ENCODE results near the gene ZBTB5.

Gene ZBTB5

DNA sequence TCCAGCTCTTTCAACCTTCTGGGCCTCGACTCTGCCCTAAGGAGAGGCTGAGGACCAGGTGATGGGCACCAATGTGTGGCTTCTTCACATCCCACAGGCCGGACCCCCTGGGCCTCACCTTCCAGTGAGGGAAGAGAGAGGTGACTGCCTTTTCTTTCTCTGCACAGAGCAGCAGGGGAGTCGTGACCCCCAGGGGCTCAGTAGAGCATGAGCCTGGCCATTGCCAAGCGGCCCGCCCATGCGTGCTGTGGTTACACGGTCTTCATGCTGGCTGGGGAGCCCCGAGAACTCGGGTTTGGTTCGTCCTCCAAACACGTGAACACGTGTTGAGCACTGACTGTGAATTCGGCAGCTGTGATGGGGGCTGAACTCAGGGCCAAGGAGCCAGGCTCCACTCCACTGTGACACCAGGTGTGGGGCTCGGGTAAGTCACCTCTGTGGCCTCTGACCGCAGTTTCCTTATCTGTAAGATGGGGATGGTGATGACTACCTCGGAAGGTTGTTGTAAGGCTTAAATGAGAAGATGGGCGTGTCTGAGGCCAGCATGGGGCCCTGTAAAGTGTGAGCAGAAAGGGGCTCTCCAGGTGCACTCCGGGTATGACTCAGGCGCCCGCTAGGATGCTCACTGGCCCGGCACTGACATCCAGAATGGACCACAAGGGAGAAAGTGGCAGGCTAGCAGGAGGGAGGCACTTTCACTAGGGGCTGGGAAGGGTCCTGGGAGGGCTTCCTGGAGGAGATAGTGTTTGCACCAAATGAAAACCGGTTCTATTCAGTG is 56.1 kb downstream of the ZBTB5 start:
- Histone ChIP-seq H3K4me3 (no peak overlapping the region), H3K27ac (no peak overlapping the region)
- TF ChIP-seq, protein P1, sequence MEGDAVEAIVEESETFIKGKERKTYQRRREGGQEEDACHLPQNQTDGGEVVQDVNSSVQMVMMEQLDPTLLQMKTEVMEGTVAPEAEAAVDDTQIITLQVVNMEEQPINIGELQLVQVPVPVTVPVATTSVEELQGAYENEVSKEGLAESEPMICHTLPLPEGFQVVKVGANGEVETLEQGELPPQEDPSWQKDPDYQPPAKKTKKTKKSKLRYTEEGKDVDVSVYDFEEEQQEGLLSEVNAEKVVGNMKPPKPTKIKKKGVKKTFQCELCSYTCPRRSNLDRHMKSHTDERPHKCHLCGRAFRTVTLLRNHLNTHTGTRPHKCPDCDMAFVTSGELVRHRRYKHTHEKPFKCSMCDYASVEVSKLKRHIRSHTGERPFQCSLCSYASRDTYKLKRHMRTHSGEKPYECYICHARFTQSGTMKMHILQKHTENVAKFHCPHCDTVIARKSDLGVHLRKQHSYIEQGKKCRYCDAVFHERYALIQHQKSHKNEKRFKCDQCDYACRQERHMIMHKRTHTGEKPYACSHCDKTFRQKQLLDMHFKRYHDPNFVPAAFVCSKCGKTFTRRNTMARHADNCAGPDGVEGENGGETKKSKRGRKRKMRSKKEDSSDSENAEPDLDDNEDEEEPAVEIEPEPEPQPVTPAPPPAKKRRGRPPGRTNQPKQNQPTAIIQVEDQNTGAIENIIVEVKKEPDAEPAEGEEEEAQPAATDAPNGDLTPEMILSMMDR (IDR thresholded peaks at IDR 0.05), result no peak
- DNase-seq (ENCODE audit: low spot score), result no peak

DNA sequence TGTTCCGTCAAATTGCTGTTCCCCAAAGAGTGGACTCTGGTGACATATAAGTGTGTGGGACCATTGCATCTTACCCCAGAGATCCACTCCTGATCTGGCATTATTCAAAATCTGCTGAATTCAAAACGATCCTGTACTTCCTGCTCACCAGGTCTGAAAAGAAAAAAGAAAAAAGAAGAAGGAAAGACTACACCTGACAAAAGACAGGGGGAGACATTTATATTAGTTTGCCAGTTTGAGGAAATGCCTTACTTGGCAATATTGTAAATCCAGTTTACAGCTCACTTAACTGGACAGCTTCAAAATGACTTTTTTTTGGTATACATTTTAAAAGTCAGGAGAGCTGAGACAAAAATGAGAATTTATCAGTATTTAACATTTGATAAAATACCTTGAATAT is 57.8 kb downstream of the ZBTB5 start:
- DNase-seq (ENCODE audit: low spot score), result no peak
- Histone ChIP-seq H3K4me3 (no peak overlapping the region), H3K27ac (no peak overlapping the region)
- TF ChIP-seq, protein P1 (IDR thresholded peaks at IDR 0.05), result no peak

DNA sequence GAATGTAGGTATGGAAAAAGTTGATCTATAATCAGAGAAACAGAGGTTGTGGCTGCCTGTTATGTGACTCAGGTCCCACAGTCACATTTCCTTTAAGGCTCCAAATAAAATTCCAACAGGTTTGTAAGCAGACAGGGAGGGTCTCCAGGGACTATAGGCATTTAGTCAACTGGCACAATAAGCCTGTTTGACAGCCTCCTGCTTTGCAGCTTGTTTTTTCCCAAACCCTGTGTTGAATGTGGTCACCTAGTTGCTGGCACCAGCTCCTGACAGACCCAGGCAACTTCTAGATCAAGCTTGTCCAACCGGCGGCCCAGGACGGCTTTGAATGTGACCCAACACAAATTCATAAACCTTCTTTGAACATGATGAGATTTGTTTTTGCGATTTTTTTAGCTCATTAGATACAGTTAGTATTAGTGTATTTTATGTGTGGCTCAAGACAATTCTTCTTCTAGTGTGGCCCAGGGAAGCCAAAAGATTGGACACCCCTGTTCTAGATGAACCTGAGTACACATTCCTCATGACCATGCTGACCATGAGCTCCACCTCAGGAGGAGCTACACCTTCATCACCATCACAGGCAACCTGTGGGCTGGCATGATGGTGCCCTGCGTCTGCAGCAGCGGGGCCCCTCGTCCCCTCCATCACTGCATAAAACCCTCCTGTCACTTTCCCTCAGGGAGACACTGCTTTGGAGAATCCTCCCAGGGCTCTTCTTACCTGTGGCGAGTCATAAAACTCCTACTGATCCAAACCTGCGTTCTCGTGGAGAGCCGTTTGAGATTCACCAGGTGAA is 58.4 kb downstream of the ZBTB5 start:
- TF ChIP-seq, protein P1 (IDR thresholded peaks at IDR 0.05), result no peak
- no peak for DNase-seq (ENCODE audit: low spot score)
- no peak overlapping the region for H3K27ac ChIP-seq
- H3K4me3 ChIP-seq, result no peak overlapping the region

DNA sequence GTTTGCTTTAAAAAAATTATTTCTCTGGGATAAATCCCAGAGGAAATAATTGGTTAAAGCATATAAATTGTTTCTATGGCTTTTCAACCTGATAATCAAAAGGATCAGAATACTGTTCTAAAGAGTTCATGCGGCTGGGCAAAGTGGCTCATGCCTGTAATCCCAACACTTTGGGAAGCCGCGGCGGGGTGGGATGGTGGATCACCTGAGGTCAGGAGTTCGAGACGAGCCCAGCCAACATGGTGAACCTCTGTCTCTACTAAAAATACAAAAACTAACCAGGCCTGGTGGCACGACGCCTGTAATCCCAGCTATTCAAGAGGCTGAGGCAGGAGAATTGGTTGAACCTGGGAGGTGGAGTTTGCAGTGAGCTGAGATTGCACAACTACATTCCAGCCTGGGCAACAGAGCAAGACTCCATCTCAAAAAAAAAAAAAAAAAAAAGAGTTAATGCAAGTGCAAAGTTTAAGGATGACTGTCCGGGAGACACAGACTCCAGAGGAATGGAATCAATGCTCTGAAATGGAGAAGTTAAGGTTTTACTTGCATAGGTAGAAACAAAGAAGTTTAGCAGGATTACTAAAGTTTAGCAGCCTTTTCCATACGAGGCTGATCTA is 59.4 kb downstream of the ZBTB5 start:
- no peak for DNase-seq (ENCODE audit: low spot score)
- Histone ChIP-seq H3K4me3 (no peak overlapping the region), H3K27ac (peak overlapping the region; percentile 3 to 32)
- TF ChIP-seq, protein P1 (IDR thresholded peaks at IDR 0.05), result no peak

DNA sequence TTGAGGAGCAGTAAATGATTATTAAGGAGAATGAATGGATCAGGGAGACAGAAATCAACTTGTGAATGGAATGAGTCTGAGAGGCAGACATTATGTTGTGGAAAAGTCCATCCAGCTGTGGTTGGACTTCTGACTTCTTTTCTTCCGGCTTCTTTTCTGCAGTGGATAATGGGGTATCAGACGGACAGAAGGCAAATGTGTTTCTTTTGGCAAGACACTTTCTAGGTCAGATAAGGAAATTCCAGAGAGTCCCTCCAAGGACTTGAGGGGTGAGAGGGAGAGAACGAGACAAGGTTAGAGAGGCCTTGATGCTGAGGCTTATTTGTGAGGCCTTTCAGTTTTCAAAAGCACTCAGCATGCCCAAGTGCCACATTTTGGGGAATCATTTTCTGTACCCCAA is 59.9 kb downstream of the ZBTB5 start:
- TF ChIP-seq, protein P1 (IDR thresholded peaks at IDR 0.05), result no peak
- no peak overlapping the region for H3K4me3 ChIP-seq
- peak overlapping the region; percentile 3 to 32 for H3K27ac ChIP-seq
- no peak for DNase-seq (ENCODE audit: low spot score)

DNA sequence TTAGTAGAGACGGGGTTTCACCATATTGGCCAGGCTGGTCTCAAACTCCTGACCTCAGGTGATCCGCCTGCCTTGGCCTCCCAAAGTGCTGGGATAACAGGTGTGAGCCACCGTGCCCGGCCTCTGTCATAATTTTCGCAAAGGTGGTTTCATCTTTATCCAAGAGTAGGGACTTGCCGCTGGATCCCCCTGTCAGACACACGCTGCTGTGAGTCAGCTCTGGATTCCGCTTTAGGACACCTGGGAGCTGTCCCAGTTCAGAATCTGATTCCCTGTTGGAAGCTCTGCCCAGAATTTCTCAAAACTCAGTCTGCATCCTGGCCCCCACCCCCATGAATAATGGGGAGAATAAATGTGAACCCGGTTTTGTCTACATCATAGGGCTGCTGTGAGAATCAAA is 60.7 kb downstream of the ZBTB5 start:
- no peak overlapping the region for H3K4me3 ChIP-seq
- no peak overlapping the region for H3K27ac ChIP-seq
- DNase-seq (ENCODE audit: low spot score), result no peak
- TF ChIP-seq, protein P1 (IDR thresholded peaks at IDR 0.05), result no peak
